MM.1S (cell line): ENCODE results near the gene IFT25.

Source experiments
- DNase-seq: peaks from one replicate; pipeline ENCODE4 v3.0.0-alpha.2; 2015
- H2AFZ ChIP-seq: fragments of 300-600 bp; sonication (generic); 2 replicates; pipeline ENCODE4 v1.6.0; 2016; ENCODE audit warnings: antibody characterized with exemption, low read length
- H3F3A ChIP-seq: fragments of 300-600 bp; sonication (generic); 2 replicates; pipeline ENCODE4 v1.6.1; 2016; ENCODE audit warnings: mild to moderate bottlenecking, antibody characterized with exemption, low read length, moderate library complexity, mixed read lengths; ENCODE audit not compliant: insufficient read depth
- H3K27ac ChIP-seq: fragments of 300-600 bp; sonication (generic); 2 replicates; pipeline ENCODE4 v1.5.1; 2016; ENCODE audit warnings: mild to moderate bottlenecking, low read length
- H3K27me3 ChIP-seq: fragments of 300-600 bp; sonication (generic); replicated peaks from 2 replicates; pipeline ENCODE4 v1.6.0; 2016; ENCODE audit warnings: low read length; ENCODE audit not compliant: insufficient read depth
- H3K36me3 ChIP-seq: fragments of 300-600 bp; sonication (generic); replicated peaks from 2 replicates; pipeline ENCODE4 v1.6.1; 2016; ENCODE audit warnings: mild to moderate bottlenecking, low read length, mixed read lengths; ENCODE audit not compliant: insufficient read depth
- H3K4me1 ChIP-seq: fragments of 300-600 bp; sonication (generic); 2 replicates; pipeline ENCODE4 v1.6.1; 2016; ENCODE audit warnings: low read length, mixed read lengths
- H3K4me2 ChIP-seq: fragments of 300-600 bp; sonication (generic); 2 replicates; pipeline ENCODE4 v1.6.0; 2016; ENCODE audit warnings: low read depth, low read length
- H3K4me3 ChIP-seq: fragments of 300-600 bp; sonication (generic); 2 replicates; pipeline ENCODE4 v1.5.1; 2016; ENCODE audit warnings: low read length, mixed read lengths
- H3K79me2 ChIP-seq: fragments of 300-600 bp; sonication (generic); 2 replicates; pipeline ENCODE4 v1.6.1; 2016; ENCODE audit warnings: mixed run types, low read length, mixed read lengths
- H3K9ac ChIP-seq: fragments of 300-600 bp; sonication (generic); 2 replicates; pipeline ENCODE4 v1.6.1; 2016; ENCODE audit warnings: low read length, mixed read lengths
- H3K9me2 ChIP-seq: fragments of 300-600 bp; sonication (generic); replicated peaks from 2 replicates; pipeline ENCODE4 v1.6.1; 2016; ENCODE audit warnings: mild to moderate bottlenecking, low read length, mixed read lengths; ENCODE audit not compliant: insufficient read depth
- H3K9me3 ChIP-seq: fragments of 300-600 bp; sonication (generic); replicated peaks from 2 replicates; pipeline ENCODE4 v1.6.1; 2016; ENCODE audit warnings: mild to moderate bottlenecking, low read length, mixed read lengths; ENCODE audit not compliant: insufficient read depth
- H4K20me1 ChIP-seq: fragments of 300-600 bp; sonication (generic); 2 replicates; pipeline ENCODE4 v1.6.1; 2016; ENCODE audit warnings: mild to moderate bottlenecking, low read length, moderate library complexity, mixed read lengths; ENCODE audit not compliant: insufficient read depth
- EZH2 ChIP-seq: fragments of 300-600 bp; sonication (generic); optimal IDR thresholded peaks from 2 replicates; pipeline ENCODE3; 2017; ENCODE audit warnings: low read depth, mild to moderate bottlenecking, antibody characterized with exemption, low read length, mixed read lengths
- EZH2phosphoT487 ChIP-seq: fragments of 300-600 bp; sonication (generic); IDR thresholded peaks from 2 replicates; pipeline ENCODE4 v1.6.1; 2018; ENCODE audit warnings: antibody characterized with exemption, low read length
- TF ChIP-seq, protein P1 (sequence below): fragments of 300-600 bp; sonication (generic); IDR thresholded peaks from 2 replicates; pipeline ENCODE4 v1.5.1; 2016; ENCODE audit warnings: antibody characterized with exemption, low read length, mixed read lengths

Gene IFT25

DNA sequence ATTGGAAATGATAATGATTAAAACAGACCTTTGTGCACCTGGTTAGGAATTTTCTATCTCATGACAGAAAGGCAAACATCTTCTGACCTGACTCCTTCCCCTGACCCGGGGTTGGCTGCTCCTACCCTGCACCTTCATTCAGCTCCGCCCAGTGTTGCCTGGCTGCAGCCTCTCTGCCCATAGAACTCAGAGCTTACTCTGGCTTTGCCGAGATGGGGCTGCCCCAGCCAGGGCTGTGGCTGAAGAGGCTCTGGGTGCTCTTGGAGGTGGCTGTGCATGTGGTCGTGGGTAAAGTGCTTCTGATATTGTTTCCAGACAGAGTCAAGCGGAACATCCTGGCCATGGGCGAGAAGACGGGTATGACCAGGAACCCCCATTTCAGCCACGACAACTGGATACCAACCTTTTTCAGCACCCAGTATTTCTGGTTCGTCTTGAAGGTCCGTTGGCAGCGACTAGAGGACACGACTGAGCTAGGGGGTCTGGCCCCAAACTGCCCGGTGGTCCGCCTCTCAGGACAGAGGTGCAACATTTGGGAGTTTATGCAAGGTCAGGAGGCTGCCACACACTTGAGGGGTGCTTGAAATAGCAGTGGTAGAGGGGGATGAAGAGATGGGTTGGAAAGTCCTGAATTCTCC is 51.4 kb downstream of the IFT25 start, which contains the start of gene DIO1:
TSS of gene DIO1 (plus strand) at position 189 of the 638 bp plus-strand sequence. CDS start at position 213, 24 bp downstream.
- DNase-seq, result no peak
- no peaks in the 10 kb centered on the region for H3K9me3 ChIP-seq
- H3K27me3 ChIP-seq, result no peaks in the 10 kb centered on the region
- no peaks in the 10 kb centered on the region for H4K20me1 ChIP-seq
- H3K4me2 ChIP-seq, result no peak within 1 kb of the TSS
- H3K36me3 ChIP-seq, result no peaks in the 10 kb centered on the region
- no peak within 1 kb of the TSS for H3K4me3 ChIP-seq
- no peak within 1 kb of the TSS for H3K27ac ChIP-seq
- H2AFZ ChIP-seq, result 0 out of 2 replicates have a peak within 1 kb of the TSS, but pooled peaks have one; percentile 34
- no peak within 1 kb of the TSS for H3K9ac ChIP-seq
- no peaks in the 10 kb centered on the region for H3K9me2 ChIP-seq
- H3K4me1 ChIP-seq, result peaks cover 11% of the 10 kb centered on the region; the same call in 1 of the 2 replicates
- H3K79me2 ChIP-seq, result peaks cover 5% of the 10 kb centered on the region
- peaks cover 11% of the 10 kb centered on the region for H3F3A ChIP-seq
- TF ChIP-seq EZH2 (no peak), EZH2phosphoT487 (no peak)
- TF ChIP-seq, protein P1, sequence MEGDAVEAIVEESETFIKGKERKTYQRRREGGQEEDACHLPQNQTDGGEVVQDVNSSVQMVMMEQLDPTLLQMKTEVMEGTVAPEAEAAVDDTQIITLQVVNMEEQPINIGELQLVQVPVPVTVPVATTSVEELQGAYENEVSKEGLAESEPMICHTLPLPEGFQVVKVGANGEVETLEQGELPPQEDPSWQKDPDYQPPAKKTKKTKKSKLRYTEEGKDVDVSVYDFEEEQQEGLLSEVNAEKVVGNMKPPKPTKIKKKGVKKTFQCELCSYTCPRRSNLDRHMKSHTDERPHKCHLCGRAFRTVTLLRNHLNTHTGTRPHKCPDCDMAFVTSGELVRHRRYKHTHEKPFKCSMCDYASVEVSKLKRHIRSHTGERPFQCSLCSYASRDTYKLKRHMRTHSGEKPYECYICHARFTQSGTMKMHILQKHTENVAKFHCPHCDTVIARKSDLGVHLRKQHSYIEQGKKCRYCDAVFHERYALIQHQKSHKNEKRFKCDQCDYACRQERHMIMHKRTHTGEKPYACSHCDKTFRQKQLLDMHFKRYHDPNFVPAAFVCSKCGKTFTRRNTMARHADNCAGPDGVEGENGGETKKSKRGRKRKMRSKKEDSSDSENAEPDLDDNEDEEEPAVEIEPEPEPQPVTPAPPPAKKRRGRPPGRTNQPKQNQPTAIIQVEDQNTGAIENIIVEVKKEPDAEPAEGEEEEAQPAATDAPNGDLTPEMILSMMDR, result no peak

DNA sequence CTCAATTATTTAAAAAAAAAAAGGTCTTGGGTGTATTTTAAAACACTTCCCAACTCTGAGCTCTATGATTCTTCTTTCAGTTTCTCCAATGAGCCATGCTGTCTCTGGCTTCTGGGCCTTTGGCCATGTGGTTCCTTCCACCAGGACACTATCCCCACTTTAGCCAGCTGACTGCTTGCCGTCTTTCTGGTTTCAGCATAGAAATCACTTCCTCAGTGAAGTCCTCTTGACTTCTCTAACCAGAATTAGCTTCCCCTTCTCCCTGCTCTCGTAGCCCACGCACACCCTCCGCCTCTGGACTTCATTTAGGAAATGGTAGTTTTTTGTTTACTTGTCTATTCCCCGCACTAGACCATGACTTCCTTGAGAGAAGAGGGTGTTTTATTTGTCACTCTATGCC is 52.6 kb downstream of the IFT25 start:
- H3K9me3 ChIP-seq, result no peaks in the 10 kb centered on the region
- no peak overlapping the region for H3K4me2 ChIP-seq
- peaks cover 5% of the 10 kb centered on the region for H3K79me2 ChIP-seq
- no peak for TF ChIP-seq EZH2phosphoT487
- TF ChIP-seq, protein P1, result no peak
- TF ChIP-seq EZH2, result no peak
- 0 out of 2 replicates have a peak overlapping the region, but pooled peaks have one; percentile 34 for H2AFZ ChIP-seq
- no peak overlapping the region for H3K4me3 ChIP-seq
- H3K9me2 ChIP-seq, result no peaks in the 10 kb centered on the region
- peaks cover 22% of the 10 kb centered on the region for H3K4me1 ChIP-seq
- H3K9ac ChIP-seq, result no peak overlapping the region
- no peaks in the 10 kb centered on the region for H3K36me3 ChIP-seq
- H3F3A ChIP-seq, result peaks cover 21% of the 10 kb centered on the region
- H3K27ac ChIP-seq, result no peak overlapping the region
- H3K27me3 ChIP-seq, result no peaks in the 10 kb centered on the region
- no peaks in the 10 kb centered on the region for H4K20me1 ChIP-seq
- no peak for DNase-seq

DNA sequence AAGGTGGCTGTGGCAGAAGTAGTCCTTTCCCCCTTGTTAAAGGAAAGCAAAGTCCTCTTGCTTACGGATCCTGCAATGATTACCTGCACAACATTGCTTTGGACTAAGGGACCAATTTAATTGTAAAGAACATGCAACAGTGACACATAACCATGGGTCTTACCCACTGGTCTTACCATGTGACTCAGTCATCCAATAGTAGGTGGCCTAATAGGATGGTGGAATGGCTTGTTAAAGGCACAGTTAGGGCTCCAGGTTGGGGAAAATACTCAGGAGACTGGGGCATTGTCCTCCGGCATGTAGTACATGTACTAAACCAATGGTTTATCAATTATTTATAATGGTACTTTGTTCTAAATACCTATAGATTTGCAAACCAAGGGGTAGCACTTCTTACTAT is 53.8 kb downstream of the IFT25 start:
- Histone ChIP-seq H3K4me2 (no peak overlapping the region), H3F3A (peaks cover 21% of the 10 kb centered on the region), H4K20me1 (no peaks in the 10 kb centered on the region), H3K27me3 (no peaks in the 10 kb centered on the region), H3K4me1 (peaks cover 22% of the 10 kb centered on the region), H3K9me3 (no peaks in the 10 kb centered on the region), H2AFZ (no peak overlapping the region), H3K9ac (no peak overlapping the region), H3K27ac (no peak overlapping the region), H3K4me3 (no peak overlapping the region), H3K9me2 (no peaks in the 10 kb centered on the region), H3K36me3 (no peaks in the 10 kb centered on the region), H3K79me2 (peaks cover 5% of the 10 kb centered on the region)
- DNase-seq, result no peak
- TF ChIP-seq EZH2, result no peak

DNA sequence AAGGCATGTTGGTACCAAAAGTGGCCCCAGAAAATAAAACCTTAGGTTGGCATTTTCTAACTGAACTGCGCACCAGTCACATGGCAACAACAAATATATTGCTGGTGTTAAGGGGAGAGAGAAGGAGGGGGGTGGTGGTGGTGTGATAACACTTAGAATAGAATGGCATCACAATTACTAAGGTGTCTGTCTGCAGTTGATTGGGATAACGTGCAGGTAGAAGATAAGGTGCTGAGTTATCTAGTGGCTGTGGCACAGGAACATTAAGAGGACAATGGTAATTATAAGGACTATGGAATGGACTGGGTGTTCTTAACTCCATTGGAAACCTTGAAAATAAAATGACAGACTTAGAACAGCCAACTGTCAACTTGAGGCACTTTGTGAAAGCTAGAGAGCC is 54.5 kb downstream of the IFT25 start:
- Histone ChIP-seq H3K36me3 (no peaks in the 10 kb centered on the region), H3K9me2 (no peaks in the 10 kb centered on the region), H3K9ac (no peak overlapping the region), H3K79me2 (peaks cover 5% of the 10 kb centered on the region), H3K4me3 (no peak overlapping the region), H3K9me3 (no peaks in the 10 kb centered on the region), H3F3A (peaks cover 21% of the 10 kb centered on the region), H3K4me2 (peak overlapping the region; percentile 86; the same call in 1 of the 2 replicates), H2AFZ (no peak overlapping the region), H4K20me1 (no peaks in the 10 kb centered on the region), H3K27me3 (no peaks in the 10 kb centered on the region), H3K27ac (no peak overlapping the region), H3K4me1 (peaks cover 22% of the 10 kb centered on the region)
- no peak for TF ChIP-seq EZH2
- TF ChIP-seq EZH2phosphoT487, result no peak
- TF ChIP-seq, protein P1, result no peak
- no peak for DNase-seq
